Measurements from ENCODE around the gene EPHB6.

Gene EPHB6

DNA sequence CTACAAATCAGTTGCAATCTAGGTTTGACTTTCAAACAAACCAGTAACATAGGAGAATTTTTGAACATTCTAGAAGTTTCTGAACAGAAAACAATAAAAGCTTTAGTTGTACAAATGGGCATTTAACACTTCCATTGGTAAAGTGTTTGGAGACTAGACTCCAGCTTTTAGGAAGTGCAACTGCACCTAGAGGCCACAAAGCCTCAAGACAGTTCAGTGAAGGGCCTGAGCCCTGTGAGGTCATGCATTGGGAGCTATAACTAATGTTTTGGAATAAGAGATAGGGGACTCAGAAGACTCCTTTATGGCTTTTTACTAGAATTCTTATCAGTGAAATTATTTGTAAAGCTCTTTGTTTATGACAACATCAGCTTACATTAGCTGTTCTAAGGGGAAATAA is 3.0 kb upstream of the EPHB6 start:
- no peak overlapping the region for H3K27ac ChIP-seq (replicated peaks)
- DNase-seq (ENCODE audit: low read depth in 1 of 2, low spot score in 1 of 2): no peak
- H3K4me3 ChIP-seq (replicated peaks; ENCODE audit: insufficient read depth, low read length): no peak overlapping the region
- no peak for TF ChIP-seq SPI1 (IDR thresholded peaks at IDR 0.05; ENCODE audit: borderline replicate concordance, low read depth)
- no peak for TF ChIP-seq POLR2AphosphoS5 (IDR thresholded peaks at IDR 0.05; ENCODE audit: low read depth)
- TF ChIP-seq, protein P1, sequence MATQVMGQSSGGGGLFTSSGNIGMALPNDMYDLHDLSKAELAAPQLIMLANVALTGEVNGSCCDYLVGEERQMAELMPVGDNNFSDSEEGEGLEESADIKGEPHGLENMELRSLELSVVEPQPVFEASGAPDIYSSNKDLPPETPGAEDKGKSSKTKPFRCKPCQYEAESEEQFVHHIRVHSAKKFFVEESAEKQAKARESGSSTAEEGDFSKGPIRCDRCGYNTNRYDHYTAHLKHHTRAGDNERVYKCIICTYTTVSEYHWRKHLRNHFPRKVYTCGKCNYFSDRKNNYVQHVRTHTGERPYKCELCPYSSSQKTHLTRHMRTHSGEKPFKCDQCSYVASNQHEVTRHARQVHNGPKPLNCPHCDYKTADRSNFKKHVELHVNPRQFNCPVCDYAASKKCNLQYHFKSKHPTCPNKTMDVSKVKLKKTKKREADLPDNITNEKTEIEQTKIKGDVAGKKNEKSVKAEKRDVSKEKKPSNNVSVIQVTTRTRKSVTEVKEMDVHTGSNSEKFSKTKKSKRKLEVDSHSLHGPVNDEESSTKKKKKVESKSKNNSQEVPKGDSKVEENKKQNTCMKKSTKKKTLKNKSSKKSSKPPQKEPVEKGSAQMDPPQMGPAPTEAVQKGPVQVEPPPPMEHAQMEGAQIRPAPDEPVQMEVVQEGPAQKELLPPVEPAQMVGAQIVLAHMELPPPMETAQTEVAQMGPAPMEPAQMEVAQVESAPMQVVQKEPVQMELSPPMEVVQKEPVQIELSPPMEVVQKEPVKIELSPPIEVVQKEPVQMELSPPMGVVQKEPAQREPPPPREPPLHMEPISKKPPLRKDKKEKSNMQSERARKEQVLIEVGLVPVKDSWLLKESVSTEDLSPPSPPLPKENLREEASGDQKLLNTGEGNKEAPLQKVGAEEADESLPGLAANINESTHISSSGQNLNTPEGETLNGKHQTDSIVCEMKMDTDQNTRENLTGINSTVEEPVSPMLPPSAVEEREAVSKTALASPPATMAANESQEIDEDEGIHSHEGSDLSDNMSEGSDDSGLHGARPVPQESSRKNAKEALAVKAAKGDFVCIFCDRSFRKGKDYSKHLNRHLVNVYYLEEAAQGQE (IDR thresholded peaks at IDR 0.05; ENCODE audit: insufficient replicate concordance, low read depth): no peak
- TF ChIP-seq GABPA (IDR thresholded peaks at IDR 0.05; ENCODE audit: low read depth): no peak
- TF ChIP-seq, protein P2, sequence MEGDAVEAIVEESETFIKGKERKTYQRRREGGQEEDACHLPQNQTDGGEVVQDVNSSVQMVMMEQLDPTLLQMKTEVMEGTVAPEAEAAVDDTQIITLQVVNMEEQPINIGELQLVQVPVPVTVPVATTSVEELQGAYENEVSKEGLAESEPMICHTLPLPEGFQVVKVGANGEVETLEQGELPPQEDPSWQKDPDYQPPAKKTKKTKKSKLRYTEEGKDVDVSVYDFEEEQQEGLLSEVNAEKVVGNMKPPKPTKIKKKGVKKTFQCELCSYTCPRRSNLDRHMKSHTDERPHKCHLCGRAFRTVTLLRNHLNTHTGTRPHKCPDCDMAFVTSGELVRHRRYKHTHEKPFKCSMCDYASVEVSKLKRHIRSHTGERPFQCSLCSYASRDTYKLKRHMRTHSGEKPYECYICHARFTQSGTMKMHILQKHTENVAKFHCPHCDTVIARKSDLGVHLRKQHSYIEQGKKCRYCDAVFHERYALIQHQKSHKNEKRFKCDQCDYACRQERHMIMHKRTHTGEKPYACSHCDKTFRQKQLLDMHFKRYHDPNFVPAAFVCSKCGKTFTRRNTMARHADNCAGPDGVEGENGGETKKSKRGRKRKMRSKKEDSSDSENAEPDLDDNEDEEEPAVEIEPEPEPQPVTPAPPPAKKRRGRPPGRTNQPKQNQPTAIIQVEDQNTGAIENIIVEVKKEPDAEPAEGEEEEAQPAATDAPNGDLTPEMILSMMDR (IDR thresholded peaks at IDR 0.05; ENCODE audit: insufficient read depth, low read length): no peak
- no peaks in the 10 kb centered on the region for H3K27me3 ChIP-seq (ENCODE audit: insufficient read depth, poor library complexity, severe bottlenecking)

DNA sequence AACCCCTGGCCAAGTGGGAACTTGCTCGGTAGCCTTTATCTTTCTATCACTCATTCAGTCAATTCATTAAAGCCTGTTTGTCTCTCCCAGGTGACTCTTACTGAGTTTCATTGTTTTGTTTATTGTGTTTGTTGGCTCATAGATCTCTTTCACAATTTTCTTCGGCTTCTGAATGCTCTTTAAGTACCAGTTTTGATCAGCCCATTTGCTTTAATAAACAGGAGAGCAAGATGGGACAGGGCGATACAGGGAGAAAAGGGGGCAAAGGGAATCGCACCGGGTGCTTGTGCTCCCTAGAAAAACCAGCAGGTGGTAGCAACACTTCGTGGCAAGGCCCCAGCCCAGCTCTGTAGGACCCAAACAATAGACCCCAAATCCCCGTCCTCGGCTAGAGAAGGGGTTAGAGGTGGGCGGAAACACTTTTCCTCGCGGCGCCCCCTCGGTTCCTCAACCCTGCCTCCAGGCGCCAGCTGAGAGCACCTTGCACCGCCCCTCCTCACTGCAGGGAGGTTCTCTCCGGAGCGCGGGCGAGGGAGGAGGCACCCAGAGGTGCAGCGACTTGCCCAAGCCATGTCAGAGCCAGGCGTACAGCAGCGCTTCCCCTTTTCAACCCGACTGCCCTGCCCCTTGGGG is 1.0 kb upstream of the EPHB6 start:
- TF ChIP-seq, protein P1 (IDR thresholded peaks at IDR 0.05; ENCODE audit: insufficient replicate concordance, low read depth): no peak
- TF ChIP-seq SPI1 (IDR thresholded peaks at IDR 0.05; ENCODE audit: borderline replicate concordance, low read depth) (peak; percentile 98), GABPA (IDR thresholded peaks at IDR 0.05; ENCODE audit: low read depth) (no peak), POLR2AphosphoS5 (IDR thresholded peaks at IDR 0.05; ENCODE audit: low read depth) (no peak)
- TF ChIP-seq, protein P2 (IDR thresholded peaks at IDR 0.05; ENCODE audit: insufficient read depth, low read length): peak; percentile 75
- Histone ChIP-seq H3K27ac (replicated peaks) (peak overlapping the region; percentile 79), H3K4me3 (replicated peaks; ENCODE audit: insufficient read depth, low read length) (peak overlapping the region; percentile 70), H3K27me3 (ENCODE audit: insufficient read depth, poor library complexity, severe bottlenecking) (no peaks in the 10 kb centered on the region)
- DNase-seq (ENCODE audit: low read depth in 1 of 2, low spot score in 1 of 2): peak; percentile 46 to 93

DNA sequence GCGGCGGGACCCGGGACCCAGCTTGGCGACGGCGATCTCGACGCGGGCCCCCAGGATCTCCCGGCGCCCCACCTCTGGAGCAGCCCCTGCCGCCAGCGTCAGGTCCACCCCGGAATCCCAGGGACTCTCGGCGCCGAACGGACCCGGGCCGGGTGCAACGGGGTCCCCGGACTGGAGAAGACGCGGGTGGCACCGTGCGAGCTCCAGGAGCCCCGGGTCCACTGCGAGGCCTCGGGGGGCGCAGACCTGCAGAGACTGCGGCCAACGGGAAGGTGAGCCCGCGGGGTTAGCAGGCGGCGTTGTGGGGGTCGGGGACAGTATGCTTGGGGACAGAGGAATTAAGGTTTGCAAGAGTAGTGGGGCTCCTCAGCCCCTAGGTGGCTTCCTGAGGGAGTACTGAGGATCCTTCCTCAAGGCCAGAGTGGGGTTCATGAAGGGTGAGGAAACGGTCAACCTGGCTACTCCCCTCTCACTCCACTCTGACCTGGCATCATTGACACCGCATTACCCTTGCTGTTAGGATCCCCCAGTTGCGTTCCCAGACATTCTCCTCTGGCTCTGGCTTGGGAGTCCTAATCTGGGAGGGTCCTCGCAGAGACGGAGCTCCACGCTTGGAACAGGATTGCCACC is 353 bp downstream of the EPHB6 start:
- DNase-seq (ENCODE audit: low read depth in 1 of 2, low spot score in 1 of 2): no peak
- H3K4me3 ChIP-seq (replicated peaks; ENCODE audit: insufficient read depth, low read length): peak overlapping the region; percentile 70
- H3K27me3 ChIP-seq (ENCODE audit: insufficient read depth, poor library complexity, severe bottlenecking): no peaks in the 10 kb centered on the region
- H3K27ac ChIP-seq (replicated peaks): peak overlapping the region; percentile 47; the same call in 1 of the 2 replicates
- TF ChIP-seq POLR2AphosphoS5 (IDR thresholded peaks at IDR 0.05; ENCODE audit: low read depth) (no peak), SPI1 (IDR thresholded peaks at IDR 0.05; ENCODE audit: borderline replicate concordance, low read depth) (no peak), GABPA (IDR thresholded peaks at IDR 0.05; ENCODE audit: low read depth) (no peak)
- TF ChIP-seq, protein P2 (IDR thresholded peaks at IDR 0.05; ENCODE audit: insufficient read depth, low read length): no peak
- TF ChIP-seq, protein P1 (IDR thresholded peaks at IDR 0.05; ENCODE audit: insufficient replicate concordance, low read depth): no peak
